ENCODE results near the gene RPS13. TPM values are rescaled to one million over a fixed set of nuclear protein-coding genes. Genes with fewer than 3 reads are reported as not detected.

The RPS13 gene
- total RNA-seq, 2 donors from 2014 or later = 660 to 806 TPM

Small RNA genes lying within 50 kb of the gene (small RNA-seq; reads per million reads assigned to genes)
- gene RNU6-593P = not detected
- 1.8 reads per million, percentile 66 among the genes with 10 or more reads in this experiment for gene SNORD14A
- not detected for gene SNORD14B

Other genes with a start within 250 kb of the RPS13 start
- gene PLEKHA7, start 63.3 kb downstream of the RPS13 start, total RNA-seq = 10 to 100 TPM; 30.4 to 34.6 TPM
- gene PIK3C2A, start 130.3 kb upstream of the RPS13 start, total RNA-seq = 10 to 100 TPM; 21.4 to 40.0 TPM
- gene NUCB2, start 199.1 kb upstream of the RPS13 start, total RNA-seq = 100 to 1,000 TPM; 106 to 156 TPM